Brain microvascular endothelial cell (primary cell): ENCODE measurements around the gene FTCDNL1.

ENCODE experiments used
- DNase-seq: peaks from one replicate; pipeline ENCODE4 v3.0.0-alpha.2; 2020
- H3K27ac ChIP-seq: fragments of 250-450 bp; sonication (Bioruptor Pico); 2 replicates; pipeline ENCODE4 v1.5.1; 2020; ENCODE audit warnings: mild to moderate bottlenecking, moderate library complexity
- H3K27me3 ChIP-seq: fragments of 250-450 bp; sonication (Bioruptor Pico); replicated peaks from 2 replicates; pipeline ENCODE4 v1.5.1; 2020; ENCODE audit warnings: mild to moderate bottlenecking
- H3K36me3 ChIP-seq: fragments of 250-450 bp; sonication (Bioruptor Pico); replicated peaks from 2 replicates; pipeline ENCODE4 v1.5.1; 2020; ENCODE audit warnings: mild to moderate bottlenecking
- H3K4me3 ChIP-seq: 2 replicates; pipeline ENCODE4 v1.5.1; 2011; ENCODE audit warnings: low read depth, mild to moderate bottlenecking, control low read depth, low read length, moderate library complexity
- in situ Hi-C: cut with HindIII; loops from 2 replicates; pipeline ENCODE4 v1.10.0; 2017; ENCODE audit warnings: low sequenced_read_pairs, low pct_ligation_motif_present
- TF ChIP-seq, protein P1 (sequence below): IDR thresholded peaks from 2 replicates; pipeline ENCODE4 v1.5.1; 2011; ENCODE audit warnings: low read depth, mild to moderate bottlenecking, moderate library complexity, low read length, control low read depth, inconsistent platforms; ENCODE audit errors: missing control alignments

FTCDNL1 gene

DNA sequence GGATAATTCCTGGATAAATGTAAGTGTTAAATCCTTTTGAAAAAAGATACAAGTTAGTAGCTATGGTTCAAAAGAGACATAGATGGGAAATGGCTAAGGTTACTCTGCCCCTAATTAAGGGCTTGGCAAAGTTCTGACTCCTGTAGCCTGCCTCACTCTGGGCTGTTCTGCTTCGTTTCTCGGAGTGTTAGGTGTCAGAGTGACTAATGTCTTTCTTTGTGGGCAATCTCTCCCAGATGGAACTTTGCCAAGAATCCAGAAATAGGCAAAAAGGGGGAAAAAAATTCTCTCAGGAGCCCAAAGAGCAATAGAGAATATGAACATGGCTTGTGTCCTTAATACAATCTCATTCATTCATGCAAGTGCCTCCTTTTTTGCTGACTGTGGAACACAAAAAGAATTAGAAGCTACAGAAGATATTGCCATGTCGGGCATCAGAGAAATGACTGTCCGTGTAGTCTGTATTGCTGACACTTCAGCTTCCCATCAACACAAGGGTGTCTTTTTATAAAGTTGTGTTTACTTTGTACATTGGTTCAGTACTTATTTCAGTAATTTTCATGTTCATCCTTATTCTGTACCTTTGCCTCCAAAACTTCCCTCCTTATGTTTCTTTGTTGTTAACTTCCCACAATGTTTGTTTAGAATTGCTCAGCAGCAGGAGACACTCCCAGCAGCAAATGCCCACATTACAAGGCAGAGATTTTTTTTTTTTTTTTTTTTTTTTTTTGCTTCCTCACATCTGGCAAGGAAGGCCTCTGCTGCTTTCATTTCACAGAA is 134.0 kb downstream of the FTCDNL1 start:
- Histone ChIP-seq H3K27ac (no peak overlapping the region), H3K27me3 (no peaks in the 10 kb centered on the region), H3K4me3 (no peak overlapping the region), H3K36me3 (no peaks in the 10 kb centered on the region)
- no peak for DNase-seq
- TF ChIP-seq, protein P1, sequence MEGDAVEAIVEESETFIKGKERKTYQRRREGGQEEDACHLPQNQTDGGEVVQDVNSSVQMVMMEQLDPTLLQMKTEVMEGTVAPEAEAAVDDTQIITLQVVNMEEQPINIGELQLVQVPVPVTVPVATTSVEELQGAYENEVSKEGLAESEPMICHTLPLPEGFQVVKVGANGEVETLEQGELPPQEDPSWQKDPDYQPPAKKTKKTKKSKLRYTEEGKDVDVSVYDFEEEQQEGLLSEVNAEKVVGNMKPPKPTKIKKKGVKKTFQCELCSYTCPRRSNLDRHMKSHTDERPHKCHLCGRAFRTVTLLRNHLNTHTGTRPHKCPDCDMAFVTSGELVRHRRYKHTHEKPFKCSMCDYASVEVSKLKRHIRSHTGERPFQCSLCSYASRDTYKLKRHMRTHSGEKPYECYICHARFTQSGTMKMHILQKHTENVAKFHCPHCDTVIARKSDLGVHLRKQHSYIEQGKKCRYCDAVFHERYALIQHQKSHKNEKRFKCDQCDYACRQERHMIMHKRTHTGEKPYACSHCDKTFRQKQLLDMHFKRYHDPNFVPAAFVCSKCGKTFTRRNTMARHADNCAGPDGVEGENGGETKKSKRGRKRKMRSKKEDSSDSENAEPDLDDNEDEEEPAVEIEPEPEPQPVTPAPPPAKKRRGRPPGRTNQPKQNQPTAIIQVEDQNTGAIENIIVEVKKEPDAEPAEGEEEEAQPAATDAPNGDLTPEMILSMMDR = no peak
- in situ Hi-C loops = no loop called here

DNA sequence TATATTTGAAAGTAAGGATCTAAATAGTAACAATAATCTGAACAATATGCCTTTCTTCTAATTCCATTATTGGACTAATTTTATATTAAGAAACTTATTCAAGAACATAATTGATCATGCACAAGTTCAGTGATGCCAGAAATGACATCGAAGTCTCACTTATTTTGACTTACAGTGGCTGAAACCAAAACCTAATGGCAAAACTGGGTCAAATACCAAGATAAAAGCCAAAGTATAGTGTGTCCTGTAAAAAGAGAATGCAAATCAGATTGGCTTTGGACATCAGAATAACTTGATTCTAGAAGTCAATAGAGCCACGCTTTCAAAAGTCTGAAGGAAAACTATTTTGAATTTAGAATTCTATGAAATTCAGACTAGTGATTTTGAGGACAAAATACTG is 137.2 kb downstream of the FTCDNL1 start:
- H3K27ac ChIP-seq = no peak overlapping the region
- no peaks in the 10 kb centered on the region for H3K27me3 ChIP-seq
- H3K4me3 ChIP-seq = no peak overlapping the region
- TF ChIP-seq, protein P1 = no peak
- in situ Hi-C loops = no loop called here
- no peak for DNase-seq
- H3K36me3 ChIP-seq = no peaks in the 10 kb centered on the region

DNA sequence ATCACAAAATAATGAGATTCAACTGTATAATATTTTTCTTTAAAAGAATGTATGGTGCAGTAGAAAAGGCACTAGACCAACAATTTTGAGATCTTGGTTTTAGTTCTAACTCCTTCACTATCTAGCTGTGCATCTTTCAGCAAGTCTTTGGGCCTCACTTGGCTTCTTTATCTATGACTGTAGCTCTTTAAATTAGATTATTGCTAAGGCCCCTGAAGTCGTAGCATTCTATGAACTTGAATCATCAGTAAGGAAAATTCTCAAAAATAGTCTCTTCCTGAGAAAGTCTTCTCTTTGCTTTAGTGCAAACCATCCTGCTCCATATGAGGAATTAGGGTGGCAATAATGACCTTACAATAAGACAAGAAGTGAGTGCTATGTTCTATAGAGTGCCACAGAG is 140.4 kb downstream of the FTCDNL1 start:
- no peaks in the 10 kb centered on the region for H3K27me3 ChIP-seq
- TF ChIP-seq, protein P1 = no peak
- no peak overlapping the region for H3K4me3 ChIP-seq
- H3K36me3 ChIP-seq = no peaks in the 10 kb centered on the region
- H3K27ac ChIP-seq = no peak overlapping the region
- in situ Hi-C loops = no loop called here
- DNase-seq = no peak
